Sigmoid colon (tissue), 4 donors: ENCODE data around the gene ARRB1.

ENCODE experiments used
- CTCF ChIP-seq, 4 experiments: fragments of 450-650 bp in 3 of 4; fragments of 200-600 bp in 1 of 4; IDR thresholded peaks; one replicate each; pipeline ENCODE4 v1.5.1; 2016 to 2019; ENCODE audit warnings: antibody characterized with exemption in 4 of 4, mild to moderate bottlenecking in 3 of 4, moderate library complexity in 2 of 4
- POLR2A ChIP-seq, 2 donors: fragments of 450-650 bp; IDR thresholded peaks; one replicate each; pipeline ENCODE4 v1.6.1; 2016; ENCODE audit warnings: antibody characterized with exemption in 2 of 2, mild to moderate bottlenecking in 2 of 2, moderate library complexity in 2 of 2
- POLR2AphosphoS5 ChIP-seq, 4 donors: sonication (generic); formaldehyde crosslinking; IDR thresholded peaks; one replicate each; pipeline ENCODE4 v1.6.1; 2017; ENCODE audit warnings: antibody characterized with exemption in 4 of 4

DNA sequence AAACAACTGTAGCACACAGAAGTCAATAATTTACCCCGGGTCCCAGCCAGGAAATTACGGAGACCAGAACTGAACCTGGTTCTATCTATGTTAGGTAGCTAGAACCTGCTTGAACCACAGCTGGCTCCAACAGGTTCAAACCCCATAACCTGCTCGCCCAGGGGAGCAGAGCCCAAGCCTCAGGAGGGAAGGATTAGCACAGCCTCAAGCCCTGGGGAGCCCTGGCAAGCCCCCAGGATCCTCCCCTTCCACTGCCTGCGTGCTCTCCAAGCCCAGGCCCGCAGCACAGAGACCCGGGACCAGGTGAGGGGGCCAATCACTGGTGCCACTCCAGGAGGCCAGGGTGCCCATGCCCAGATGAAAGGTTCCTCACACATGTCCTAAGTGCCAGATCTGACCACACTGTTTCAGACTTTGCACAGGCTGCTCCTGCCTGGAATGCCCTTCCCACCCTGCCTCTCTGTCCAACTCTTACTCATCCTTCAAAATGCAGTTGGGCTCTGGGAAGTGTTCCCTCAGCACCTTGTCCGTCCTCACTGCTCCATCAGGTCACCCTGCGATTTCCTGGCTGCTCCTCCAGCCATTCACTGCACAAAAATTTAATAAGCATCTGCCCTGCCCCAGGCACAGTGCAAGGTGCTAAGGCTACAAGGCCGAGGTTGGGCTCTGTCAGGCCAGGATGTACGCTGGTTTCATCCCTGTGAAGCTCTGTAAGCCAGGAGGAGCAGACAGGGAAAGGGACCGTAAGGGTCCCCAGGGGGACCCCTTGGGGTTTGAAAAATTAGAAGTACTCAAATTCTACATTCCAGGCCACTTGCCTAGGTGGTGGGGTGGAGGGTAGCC, 32.2 kb downstream of the ARRB1 start:
- no peak for TF ChIP-seq CTCF (IDR thresholded peaks at IDR 0.05)
- TF ChIP-seq POLR2A (IDR thresholded peaks at IDR 0.05): no peak
- no peak for TF ChIP-seq POLR2AphosphoS5 (IDR thresholded peaks at IDR 0.05)
